ENCODE data around the gene TP53INP2.
A peak's percentile ranks its signal among the peaks of the same experiment; 100 is the strongest.
"Not testable (repeated sequence)": the region's sequence is repeated elsewhere in the genome, so short reads cannot be mapped to it uniquely, and the experiment has no call there.

TP53INP2 gene

DNA sequence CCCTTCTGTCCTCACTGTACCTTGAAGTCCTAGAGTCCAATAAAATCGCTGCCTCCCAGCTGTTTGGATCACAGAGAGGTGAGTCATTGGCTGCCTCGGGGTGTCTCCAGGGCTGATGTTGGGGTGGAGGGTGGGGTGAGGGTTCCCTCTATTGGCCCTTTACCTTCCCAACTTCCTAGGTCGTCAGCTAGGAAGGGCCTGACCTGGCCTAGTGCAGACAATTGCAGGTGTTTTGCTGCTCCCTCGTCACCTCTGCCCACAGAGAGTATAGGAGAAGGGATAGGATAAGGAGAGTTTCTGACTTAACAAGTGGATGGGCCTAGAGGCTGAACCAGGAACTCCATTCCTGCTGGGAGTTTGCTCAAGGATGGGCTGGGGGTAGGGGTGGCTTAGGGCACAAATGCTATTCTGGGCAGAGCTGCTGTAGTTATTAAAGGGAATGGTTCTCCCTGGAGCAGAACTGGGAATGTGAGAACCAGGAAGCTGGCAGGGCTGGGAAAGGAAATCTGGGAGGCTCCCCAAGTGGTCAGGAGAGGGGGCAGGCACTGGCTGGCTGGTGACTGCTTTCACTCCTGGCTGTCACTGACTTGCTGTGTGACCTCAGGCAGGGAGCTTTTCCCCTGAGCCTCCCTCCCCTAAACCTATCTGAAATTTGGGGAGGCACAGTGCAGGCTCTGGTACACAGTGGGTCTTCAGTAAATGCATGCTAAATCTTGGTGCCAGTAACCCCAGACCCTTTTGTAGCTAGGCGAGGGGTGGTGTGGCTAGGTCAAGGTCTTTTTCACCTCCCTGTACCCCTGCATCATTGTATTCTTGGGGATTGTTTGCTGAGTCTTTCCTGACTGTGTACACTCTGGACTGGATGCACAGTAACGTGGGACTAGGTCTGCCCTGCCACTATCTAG, 1.5 kb downstream of the TP53INP2 start:
- no peak for DNase-seq (ENCODE audit: low read depth)

DNA sequence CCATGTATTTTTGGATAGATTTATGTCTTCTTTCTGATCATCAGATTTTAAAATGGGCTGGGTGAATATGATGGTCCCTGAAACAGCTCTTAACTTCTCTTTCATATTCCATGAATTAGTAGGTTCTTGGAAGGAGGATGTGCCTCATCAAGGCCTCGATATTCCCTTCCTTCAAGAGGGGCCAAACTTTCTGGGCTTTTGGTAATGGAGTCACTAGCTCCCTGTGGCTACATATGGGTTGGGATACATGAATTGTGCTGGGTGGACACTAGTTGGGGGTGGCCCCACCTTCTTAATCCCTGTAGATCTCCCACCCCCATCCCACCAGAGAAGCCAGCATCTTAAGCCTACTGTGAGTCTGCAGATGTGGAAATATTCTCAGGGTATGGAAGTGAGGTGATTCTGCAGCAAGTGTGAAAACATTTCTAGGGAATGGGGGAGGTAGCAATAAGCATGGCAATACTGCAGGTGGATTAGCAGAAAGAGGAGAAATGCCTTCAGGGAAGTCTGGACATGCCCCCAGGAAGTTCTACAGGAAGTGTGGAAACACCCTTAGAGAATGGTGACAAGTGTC, 2.2 kb downstream of the TP53INP2 start:
- DNase-seq (ENCODE audit: low read depth): no peak

DNA sequence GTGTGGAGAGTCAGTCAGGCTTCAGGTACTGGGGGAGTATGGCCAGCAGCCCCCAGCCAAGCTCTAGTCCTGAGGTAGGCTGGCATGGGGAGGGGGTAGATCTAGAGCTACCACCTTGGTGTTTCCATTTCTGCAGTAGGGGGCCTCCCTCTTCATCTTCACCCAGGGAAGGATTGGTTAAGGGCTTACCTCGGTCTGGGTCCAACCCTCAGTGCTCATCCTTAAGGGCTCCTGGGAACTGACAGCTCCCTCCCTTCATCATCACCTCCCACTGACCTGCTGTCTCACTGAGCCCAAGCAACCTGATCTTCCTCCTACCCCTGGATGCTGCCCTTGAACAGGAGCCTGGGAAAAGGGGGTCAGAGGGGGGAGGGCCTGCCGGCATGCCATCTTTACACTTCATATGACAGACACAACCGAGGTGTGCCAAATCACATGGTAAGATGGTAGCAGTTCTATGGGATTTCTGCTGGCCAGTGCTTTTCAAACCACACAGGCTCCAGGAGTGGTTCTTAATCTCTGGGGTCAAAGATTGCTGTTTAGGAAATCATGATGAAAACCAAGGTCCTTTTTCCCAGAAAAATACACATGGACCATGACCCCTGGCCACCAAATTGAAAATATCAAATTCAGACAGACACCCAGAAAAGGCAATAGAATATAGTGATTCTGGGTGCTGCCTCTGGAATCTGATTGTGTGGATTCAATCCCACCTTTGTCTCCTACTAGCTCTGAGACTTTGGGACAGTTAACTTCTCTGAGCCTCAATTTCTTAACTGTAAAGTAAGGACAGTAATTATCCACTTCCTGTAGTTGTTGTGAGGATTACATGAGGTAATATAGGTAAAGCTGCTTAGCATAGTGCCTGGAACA, 3.0 kb downstream of the TP53INP2 start:
- no peak for DNase-seq (ENCODE audit: low read depth)

GRCh38 chr20:34708621-34709043, 4.5 kb downstream of the TP53INP2 start:
- no peak for DNase-seq (ENCODE audit: low read depth)

DNA sequence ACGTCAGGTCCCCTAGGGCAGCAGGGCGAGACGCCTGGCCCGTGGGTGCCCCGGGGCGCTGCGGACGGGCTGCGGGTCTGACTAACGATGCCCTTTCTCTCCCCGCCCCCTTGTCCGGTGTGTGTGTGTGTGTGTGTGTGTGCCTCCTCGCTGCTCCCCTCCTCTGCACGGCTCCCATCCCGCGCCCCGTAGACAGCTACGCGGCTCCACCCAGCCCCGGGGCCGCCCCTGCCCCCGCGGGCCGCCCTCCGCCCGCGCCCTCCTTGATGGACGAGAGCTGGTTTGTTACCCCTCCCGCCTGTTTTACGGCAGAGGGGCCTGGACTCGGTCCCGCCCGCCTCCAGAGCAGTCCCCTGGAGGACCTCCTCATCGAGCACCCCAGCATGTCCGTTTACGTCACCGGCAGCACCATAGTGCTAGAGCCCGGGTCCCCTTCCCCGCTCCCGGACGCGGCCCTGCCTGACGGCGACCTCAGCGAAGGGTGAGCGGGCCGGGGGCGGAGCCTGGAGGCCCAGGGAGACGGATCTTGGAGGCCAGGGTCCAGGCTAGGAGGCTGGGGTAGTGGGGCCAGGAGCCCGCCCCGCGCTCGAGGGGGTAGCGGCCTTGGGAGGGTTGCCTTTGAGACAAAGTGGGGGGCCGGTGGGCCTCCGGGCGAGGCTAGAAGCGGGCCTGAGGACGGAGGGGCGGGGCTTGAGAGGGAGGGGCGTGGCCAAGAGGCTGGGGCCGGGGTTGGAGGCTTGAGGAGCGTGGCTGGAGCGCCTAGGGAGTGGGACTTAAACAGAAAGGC, 5.1 kb downstream of the TP53INP2 start:
- DNase-seq (ENCODE audit: low read depth): peak; percentile 78

- no peak for DNase-seq (ENCODE audit: low read depth)
These were observed 5.9 kb downstream of the TP53INP2 start for GRCh38 chr20:34709831-34710567.

- DNase-seq (ENCODE audit: low read depth): no peak
These were observed 6.4 kb downstream of the TP53INP2 start for GRCh38 chr20:34710568-34710839.

DNA sequence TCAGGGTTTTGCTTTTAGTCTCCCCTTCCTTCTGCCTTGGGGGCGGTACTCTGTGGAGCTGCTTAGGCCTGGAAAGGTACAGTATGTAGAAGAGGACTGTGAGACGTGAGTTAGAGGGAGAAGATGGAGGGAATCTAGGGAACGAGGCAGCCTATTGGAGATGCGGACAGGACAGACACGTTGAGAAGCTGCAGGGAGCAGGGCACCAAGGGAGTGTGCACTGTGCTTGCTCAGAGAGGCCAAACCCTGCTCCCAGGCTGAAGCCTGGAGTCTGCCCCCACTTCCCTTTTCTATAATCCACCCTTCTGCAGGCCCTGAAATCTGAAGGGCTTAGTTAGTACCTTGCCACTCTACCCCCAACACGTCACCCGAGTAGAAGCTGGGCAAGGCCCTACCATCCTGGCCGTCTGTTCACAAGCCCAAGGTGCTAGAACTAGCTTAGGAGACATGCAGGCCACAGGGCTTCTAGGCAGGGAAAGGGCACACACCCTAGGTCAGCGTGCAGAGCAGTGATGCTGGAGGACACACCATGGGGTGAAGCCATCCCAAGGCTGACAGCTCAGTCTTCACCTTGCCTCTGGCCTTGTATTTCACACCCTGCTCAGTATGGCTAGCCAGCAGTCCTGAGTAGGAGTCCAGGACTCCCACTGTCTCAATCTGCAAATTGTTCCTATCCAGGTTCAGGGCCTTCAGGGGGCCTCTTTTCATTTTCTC, 6.9 kb downstream of the TP53INP2 start:
- no peak for DNase-seq (ENCODE audit: low read depth)

GRCh38 chr20:34711813-34712430, 7.8 kb downstream of the TP53INP2 start:
- no peak for DNase-seq (ENCODE audit: low read depth)

DNA sequence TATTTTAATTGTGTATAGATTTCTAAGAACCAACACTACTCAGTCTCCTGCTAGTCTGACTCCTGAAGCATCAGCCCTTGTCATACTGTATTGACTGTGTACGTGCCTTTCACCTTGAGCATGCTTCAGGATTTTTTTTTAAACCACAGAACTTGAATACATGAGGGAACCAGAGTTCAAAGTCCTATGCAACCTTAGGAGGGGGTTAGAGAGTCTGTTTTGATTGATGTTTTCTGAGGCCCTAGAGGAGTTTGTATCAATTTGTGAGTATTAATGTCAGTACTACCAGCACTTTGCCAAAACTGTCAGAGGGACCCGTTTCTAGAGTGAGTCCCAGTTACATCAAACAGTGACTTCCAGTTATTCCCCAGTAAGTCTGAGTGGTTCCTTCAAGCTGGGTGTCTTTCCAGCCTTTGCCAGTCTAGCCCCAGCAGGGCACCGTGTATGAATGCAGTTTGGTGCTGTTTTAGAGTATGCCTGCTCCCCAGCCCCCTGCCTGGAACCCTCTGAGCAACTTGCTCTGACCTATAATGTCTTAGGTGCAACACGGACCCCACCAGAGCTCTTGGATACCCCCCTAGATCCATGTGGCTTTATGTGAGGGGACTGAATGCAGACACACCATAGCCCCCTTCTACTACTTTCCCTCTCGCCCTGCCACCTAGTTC, 8.5 kb downstream of the TP53INP2 start:
- no peak for DNase-seq (ENCODE audit: low read depth)

- peak; percentile 99 for DNase-seq (ENCODE audit: low read depth)
These were observed 9.2 kb downstream of the TP53INP2 start for GRCh38 chr20:34713194-34713943.

DNA sequence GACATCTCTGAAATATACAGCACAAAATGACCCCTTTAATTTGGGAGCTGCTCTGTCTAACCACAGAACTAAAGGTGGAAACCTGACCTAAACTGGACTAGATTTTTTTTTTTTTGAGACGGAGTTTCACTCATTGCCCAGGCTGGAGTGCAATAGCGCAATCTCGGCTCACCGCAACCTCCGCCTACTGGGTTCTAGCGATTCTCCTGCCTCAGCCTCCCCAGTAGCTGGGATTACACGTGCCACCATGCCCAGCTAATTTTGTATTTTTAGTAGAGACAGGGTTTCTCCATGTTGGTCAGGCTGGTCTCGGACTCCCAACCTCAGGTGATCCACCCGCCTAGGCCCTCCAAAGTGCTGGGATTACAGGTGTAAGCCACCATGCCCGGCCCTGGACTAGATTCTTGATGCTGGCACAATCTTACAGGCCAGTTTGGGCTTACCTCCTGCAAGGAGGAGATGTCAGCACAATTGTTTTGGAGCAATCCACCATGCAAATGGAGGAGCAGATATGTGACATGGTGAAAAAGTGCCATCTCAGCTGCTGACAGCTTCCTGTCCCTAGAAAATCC, 9.9 kb downstream of the TP53INP2 start:
- not testable (repeated sequence) for DNase-seq (ENCODE audit: low read depth)

DNA sequence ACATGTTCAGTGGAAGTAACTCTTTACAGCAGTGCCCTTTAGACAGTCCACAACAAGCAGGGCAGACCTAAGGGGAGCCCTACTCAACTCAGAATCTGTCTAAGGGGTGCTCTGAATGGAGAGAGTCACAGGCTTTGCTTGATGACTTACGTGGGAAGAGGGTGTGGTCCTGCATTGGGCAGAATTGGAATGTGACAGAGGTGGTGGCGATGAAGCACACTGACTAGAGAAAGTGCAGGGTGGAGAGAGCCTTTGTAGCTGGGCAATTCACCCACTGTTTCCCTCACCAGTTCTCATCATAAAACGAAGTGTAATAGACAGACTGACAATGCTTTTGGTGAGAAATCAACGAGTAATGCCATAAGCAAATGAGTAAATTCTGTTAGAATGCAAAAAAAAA, 11.2 kb downstream of the TP53INP2 start:
- DNase-seq (ENCODE audit: low read depth): no peak

- no peak for DNase-seq (ENCODE audit: low read depth)
These were observed 12.7 kb downstream of the TP53INP2 start for GRCh38 chr20:34716921-34717229.

DNA sequence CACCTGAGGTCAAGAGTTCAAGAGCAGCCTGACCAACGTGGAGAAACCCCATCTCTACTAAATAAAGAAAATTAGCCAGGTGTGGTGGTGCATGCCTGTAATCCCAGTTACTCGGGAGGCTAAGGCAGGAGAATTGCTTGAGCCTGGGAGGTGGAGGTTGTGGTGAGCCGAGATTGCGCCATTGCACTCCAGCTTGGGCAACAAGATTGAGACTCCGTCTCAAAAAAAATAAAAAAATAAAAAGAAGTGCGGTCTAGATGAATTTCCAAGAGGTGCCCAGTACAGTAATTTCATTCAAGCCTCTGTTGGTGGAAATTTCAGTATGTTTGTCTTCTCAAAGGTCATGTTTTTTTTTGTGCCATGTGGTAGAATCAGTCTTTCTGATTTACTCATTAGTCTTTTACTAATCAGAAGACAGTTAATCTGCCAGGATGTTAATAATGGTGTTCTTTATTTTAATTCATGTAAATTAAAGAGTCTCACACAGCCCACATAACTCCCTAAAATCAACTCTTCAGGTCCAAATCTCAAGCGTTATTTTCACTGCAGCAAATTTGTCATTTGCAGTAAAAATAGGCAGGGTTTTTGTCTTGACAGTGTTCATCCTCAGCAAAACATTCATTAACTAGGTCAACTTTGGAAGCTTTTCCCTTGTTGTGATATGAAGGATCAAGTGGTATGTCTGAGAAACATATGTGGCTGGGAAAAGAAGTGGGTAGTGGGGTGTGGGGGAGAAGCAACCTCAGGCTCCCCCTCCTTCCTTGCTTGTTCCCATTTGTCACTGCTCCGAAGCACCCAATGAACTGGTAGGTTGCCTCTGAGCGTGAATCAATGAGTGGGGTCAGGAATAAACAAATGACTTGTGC, 13.3 kb downstream of the TP53INP2 start:
- DNase-seq (ENCODE audit: low read depth): no peak

DNA sequence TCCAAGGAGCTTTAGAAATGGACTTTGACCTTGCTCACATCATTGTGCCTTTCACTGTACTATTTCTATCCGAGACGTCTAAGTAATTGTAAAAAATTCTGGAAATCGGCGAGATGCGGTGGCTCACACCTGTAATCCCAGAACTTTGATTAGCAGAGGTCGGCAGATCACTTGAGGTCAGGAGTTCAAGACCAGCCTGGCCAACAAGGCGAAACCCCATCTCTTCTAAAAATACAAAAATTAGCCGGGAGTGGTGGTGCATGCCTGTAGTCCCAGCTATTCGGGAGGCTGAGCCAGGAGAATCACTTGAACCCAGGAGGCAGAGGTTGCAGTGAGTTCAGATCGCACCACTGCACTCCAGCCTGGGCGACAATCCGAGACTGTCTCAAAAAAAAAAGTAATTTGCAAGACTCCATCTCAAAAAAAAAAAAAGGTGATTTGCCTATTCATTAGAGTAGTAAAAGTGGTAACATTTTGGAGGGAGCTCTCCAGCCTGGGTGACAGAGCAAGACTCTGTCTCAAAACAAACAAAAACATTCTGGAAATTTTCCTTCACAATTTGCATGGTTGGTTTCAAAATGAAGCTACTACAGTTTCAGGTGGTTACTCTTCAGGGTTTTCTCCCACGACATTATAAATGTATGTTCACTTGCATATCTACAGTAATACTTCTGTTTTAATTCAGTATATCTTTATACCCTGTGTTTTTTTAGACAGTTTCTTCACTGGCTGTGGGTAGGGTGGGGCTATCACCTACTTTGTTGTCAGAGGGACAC, 15.3 kb downstream of the TP53INP2 start:
- DNase-seq (ENCODE audit: low read depth): not testable (repeated sequence)

- DNase-seq (ENCODE audit: low read depth): no peak
These were observed 16.1 kb downstream of the TP53INP2 start for GRCh38 chr20:34720266-34720665.

Data from HS-27A (cell line).